GM18507 (cell line): ENCODE results near the gene TBCD.

ENCODE experiments used
- DNase-seq: peaks from one replicate; pipeline ENCODE4 v3.0.0; 2011; ENCODE audit warnings: low read depth; ENCODE audit not compliant: insufficient read length; ENCODE audit errors: extremely low spot score
- FAIRE-seq: peaks from 2 replicates; lab custom pipeline; 2011; peaks lifted over from hg19 to GRCh38; lab: Jason Lieb, UNC

The TBCD gene

GRCh38 chr17:82874011-82874835, 122.4 kb downstream of the TBCD start:
- no peak for DNase-seq
- no peak for FAIRE-seq

GRCh38 chr17:82875407-82875856, 123.6 kb downstream of the TBCD start:
- FAIRE-seq (no peak), DNase-seq (no peak)

GRCh38 chr17:82876149-82876548, 124.3 kb downstream of the TBCD start:
- DNase-seq: no peak
- FAIRE-seq: no peak

GRCh38 chr17:82876602-82877379, 124.9 kb downstream of the TBCD start:
- FAIRE-seq: no peak
- no peak for DNase-seq

- DNase-seq (no peak), FAIRE-seq (no peak)
Measured at GRCh38 chr17:82878527-82878926, 126.7 kb downstream of the TBCD start.

- no peak for FAIRE-seq
- no peak for DNase-seq
Measured at GRCh38 chr17:82879241-82879640, 127.4 kb downstream of the TBCD start.

GRCh38 chr17:82880620-82881323, 128.9 kb downstream of the TBCD start:
- no peak for DNase-seq
- no peak for FAIRE-seq

GRCh38 chr17:82881324-82881823, 129.5 kb downstream of the TBCD start:
- DNase-seq (no peak), FAIRE-seq (no peak)

GRCh38 chr17:82881900-82882714, 130.2 kb downstream of the TBCD start:
- no peak for DNase-seq
- no peak for FAIRE-seq

GRCh38 chr17:82882715-82883418, 131.0 kb downstream of the TBCD start:
- FAIRE-seq (no peak), DNase-seq (no peak)

- no peak for FAIRE-seq
Measured at GRCh38 chr17:82883419-82884031, 131.7 kb downstream of the TBCD start.

GRCh38 chr17:82884341-82884969, 132.6 kb downstream of the TBCD start:
- FAIRE-seq: no peak

More at GRCh38 chr17:82883419-82884031, 131.7 kb downstream of the TBCD start:
- DNase-seq: no peak

GRCh38 chr17:82884970-82885353, 133.1 kb downstream of the TBCD start:
- DNase-seq (no peak), FAIRE-seq (no peak)

More at GRCh38 chr17:82884341-82884969, 132.6 kb downstream of the TBCD start:
- DNase-seq: no peak

- DNase-seq (no peak), FAIRE-seq (no peak)
Measured at GRCh38 chr17:82887255-82888164, 135.6 kb downstream of the TBCD start.

GRCh38 chr17:82888583-82889495, 137.0 kb downstream of the TBCD start:
- DNase-seq (no peak), FAIRE-seq (no peak)
